ENCODE data around the gene CHRM1. TPM values are rescaled to one million over a fixed set of nuclear protein-coding genes. Genes with fewer than 3 reads are reported as not detected.

CHRM1 gene
- total RNA-seq, 6 donors from 2014 or later = 0.59 to 7.3 (median 3.0) TPM; not detected in 1

DNA sequence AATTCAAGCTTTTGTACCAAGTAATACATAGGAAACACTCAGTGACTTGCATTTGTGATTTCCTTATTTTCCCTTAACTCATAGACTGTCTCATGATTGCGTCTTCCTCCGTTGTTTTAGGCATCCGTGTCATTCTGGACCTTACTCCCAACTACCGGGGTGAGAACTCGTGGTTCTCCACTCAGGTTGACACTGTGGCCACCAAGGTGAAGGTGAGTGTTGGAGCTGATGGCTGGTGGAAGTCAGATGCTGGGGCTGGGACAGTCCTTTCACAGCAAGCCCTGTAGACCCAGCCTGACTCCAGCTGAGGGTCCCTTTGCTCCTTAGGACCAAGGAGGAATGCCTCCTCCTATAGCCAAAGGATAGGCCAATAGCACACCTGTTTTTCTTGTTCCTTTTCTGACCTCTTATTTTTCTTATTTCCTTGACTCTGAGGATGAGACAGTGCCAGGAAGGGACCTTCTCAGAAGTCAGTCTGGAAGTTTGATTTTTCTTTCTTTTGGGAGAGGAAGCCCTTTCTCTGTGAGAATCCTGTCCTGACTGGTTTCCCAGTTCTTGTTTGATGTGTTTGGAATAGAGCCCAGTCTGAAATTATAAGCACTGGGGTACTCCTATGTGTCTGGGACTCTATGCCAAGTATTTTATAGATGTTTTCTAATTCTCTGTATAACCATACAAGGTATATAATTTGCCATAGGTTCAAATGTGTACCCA lies 38.2 kb downstream of the CHRM1 start:
- Histone ChIP-seq H3K4me1 (peaks cover 50 to 78% (median 61%) of the 10 kb centered on the region in 4 donors), H3K4me3 (peak overlapping the region; percentile 69 to 99 (median 88)), H3K27me3 (no peaks in the 10 kb centered on the region), H3K27ac (peak overlapping the region; percentile 97 to 99 (median 98)), H3K9me3 (no peaks in the 10 kb centered on the region), H3K36me3 (peaks cover 42 to 58% (median 53%) of the 10 kb centered on the region in 4 donors)
- no peak for TF ChIP-seq CTCF (IDR thresholded peaks at IDR 0.05)
- TF ChIP-seq POLR2AphosphoS5 (IDR thresholded peaks at IDR 0.05) = no peak
- TF ChIP-seq POLR2A (IDR thresholded peaks at IDR 0.05) = no peak
- TF ChIP-seq EP300 (IDR thresholded peaks at IDR 0.05) = no peak
- ATAC-seq (ENCODE audit: low FRiP score in 2 of 2) (no peak), DNase-seq (no peak)
- 32 to 43% methylated on average over 5 of the region's 5 CpGs for whole genome bisulfite sequencing, 2 donors

- H3K9me3 ChIP-seq = no peaks in the 10 kb centered on the region
- H3K36me3 ChIP-seq = peaks cover 38 to 53% (median 48%) of the 10 kb centered on the region in 4 donors
- no peak for DNase-seq
- peaks cover 50 to 72% (median 58%) of the 10 kb centered on the region in 4 donors for H3K4me1 ChIP-seq
- TF ChIP-seq CTCF (IDR thresholded peaks at IDR 0.05) (no peak), EP300 (IDR thresholded peaks at IDR 0.05) (no peak), POLR2A (IDR thresholded peaks at IDR 0.05) (no peak), POLR2AphosphoS5 (IDR thresholded peaks at IDR 0.05) (no peak)
- no peak for ATAC-seq (ENCODE audit: low FRiP score in 2 of 2)
- H3K27me3 ChIP-seq = no peaks in the 10 kb centered on the region
- peak overlapping the region; percentile 69 to 99 (median 88) for H3K4me3 ChIP-seq
- 32 to 36% methylated on average over 6 of the region's 6 CpGs for WGBS, 2 donors
- peak overlapping the region; percentile 97 to 99 (median 98) for H3K27ac ChIP-seq
Measured at GRCh38 chr11:62882431-62882749, 38.8 kb downstream of the CHRM1 start.

GRCh38 chr11:62881579-62882430 lies 39.4 kb downstream of the CHRM1 start:
- WGBS, 2 donors = 5 to 8% methylated on average over 8 to 21 of the region's 21 CpGs
- H3K4me1 ChIP-seq = peaks cover 49 to 66% (median 56%) of the 10 kb centered on the region in 4 donors
- no peaks in the 10 kb centered on the region for H3K27me3 ChIP-seq
- peaks cover 33 to 47% (median 42%) of the 10 kb centered on the region in 4 donors for H3K36me3 ChIP-seq
- DNase-seq (peak in 1 of 2 donors; percentile 95), ATAC-seq (ENCODE audit: low FRiP score in 2 of 2) (peak; percentile 88 to 89)
- no peaks in the 10 kb centered on the region for H3K9me3 ChIP-seq
- H3K27ac ChIP-seq = peak overlapping the region; percentile 97 to 99 (median 98)
- peak; percentile 53 to 87 for TF ChIP-seq POLR2AphosphoS5 (IDR thresholded peaks at IDR 0.05)
- TF ChIP-seq POLR2A (IDR thresholded peaks at IDR 0.05) = no peak
- TF ChIP-seq CTCF (IDR thresholded peaks at IDR 0.05) = no peak
- peak in 2 of 4 donors; percentile 77 to 97 for TF ChIP-seq EP300 (IDR thresholded peaks at IDR 0.05)
- H3K4me3 ChIP-seq = peak overlapping the region; percentile 69 to 99 (median 88)

GRCh38 chr11:62880803-62881578 lies 40.2 kb downstream of the CHRM1 start, which contains the start of gene SLC3A2:
SLC3A2 (plus strand) TSS chr11:62880896; CDS start chr11:62881024, 128 bp downstream.
- DNase-seq (peak; percentile 94 to 96), ATAC-seq (ENCODE audit: low FRiP score in 2 of 2) (peak; percentile 96)
- 0 to 1% methylated on average over 3 to 62 of the region's 69 CpGs for WGBS, 2 donors
- Histone ChIP-seq H3K9me3 (no peaks in the 10 kb centered on the region), H3K27ac (peak within 1 kb of the TSS; percentile 97 to 99 (median 98)), H3K4me3 (peak within 1 kb of the TSS; percentile 69 to 99 (median 88)), H3K36me3 (peaks cover 26 to 39% (median 34%) of the 10 kb centered on the region in 4 donors), H3K4me1 (peaks cover 47 to 59% (median 50%) of the 10 kb centered on the region in 4 donors), H3K27me3 (no peaks in the 10 kb centered on the region)
- TF ChIP-seq CTCF (IDR thresholded peaks at IDR 0.05) = peak; percentile 63 to 93 (median 82)
- TF ChIP-seq EP300 (IDR thresholded peaks at IDR 0.05) = peak in 1 of 4 donors; percentile 63
- TF ChIP-seq POLR2A (IDR thresholded peaks at IDR 0.05) = peak; percentile 91 to 99 (median 98)
- peak; percentile 97 to 99 for TF ChIP-seq POLR2AphosphoS5 (IDR thresholded peaks at IDR 0.05)
